IPS-18c (cell line): Measurements from ENCODE around the gene MTA3.

Source experiments
- H3K4me3 ChIP-seq: 2 replicates; pipeline ENCODE4 v1.7.0; 2013; ENCODE audit warnings: low read depth, mild to moderate bottlenecking, low read length, moderate library complexity; ENCODE audit not compliant: insufficient read depth
- H3K9me3 ChIP-seq: one replicate; pipeline ENCODE4 v1.6.1; 2013; ENCODE audit warnings: mild to moderate bottlenecking, low read length, moderate library complexity; ENCODE audit not compliant: control insufficient read depth, insufficient read depth

The MTA3 gene

DNA sequence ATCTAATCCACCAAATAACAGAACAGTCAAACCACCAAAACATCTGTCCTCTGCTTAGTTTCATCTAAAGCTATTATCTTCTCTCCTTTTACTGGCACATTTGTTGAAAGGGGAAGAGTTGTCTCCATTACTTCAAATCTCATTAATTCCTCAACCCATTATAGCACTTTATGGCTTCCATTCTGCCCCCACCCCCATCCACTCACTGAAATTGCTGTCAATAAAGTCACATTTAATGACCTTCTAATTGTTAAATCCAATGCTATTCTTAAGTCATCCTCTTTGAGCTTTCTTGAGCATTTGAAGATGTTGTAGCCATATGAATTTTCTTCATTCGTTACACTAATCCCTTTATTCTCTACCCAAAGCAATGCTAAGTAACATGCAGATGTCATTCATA lies 190.3 kb downstream of the MTA3 start:
- no peaks in the 10 kb centered on the region for H3K9me3 ChIP-seq
- H3K4me3 ChIP-seq, result no peak overlapping the region

GRCh38 chr2:42761554-42761953 lies 193.1 kb downstream of the MTA3 start:
- no peaks in the 10 kb centered on the region for H3K9me3 ChIP-seq
- H3K4me3 ChIP-seq, result no peak overlapping the region

- H3K4me3 ChIP-seq, result no peak overlapping the region
- no peaks in the 10 kb centered on the region for H3K9me3 ChIP-seq
Measured at GRCh38 chr2:42762155-42762554, 193.7 kb downstream of the MTA3 start.

DNA sequence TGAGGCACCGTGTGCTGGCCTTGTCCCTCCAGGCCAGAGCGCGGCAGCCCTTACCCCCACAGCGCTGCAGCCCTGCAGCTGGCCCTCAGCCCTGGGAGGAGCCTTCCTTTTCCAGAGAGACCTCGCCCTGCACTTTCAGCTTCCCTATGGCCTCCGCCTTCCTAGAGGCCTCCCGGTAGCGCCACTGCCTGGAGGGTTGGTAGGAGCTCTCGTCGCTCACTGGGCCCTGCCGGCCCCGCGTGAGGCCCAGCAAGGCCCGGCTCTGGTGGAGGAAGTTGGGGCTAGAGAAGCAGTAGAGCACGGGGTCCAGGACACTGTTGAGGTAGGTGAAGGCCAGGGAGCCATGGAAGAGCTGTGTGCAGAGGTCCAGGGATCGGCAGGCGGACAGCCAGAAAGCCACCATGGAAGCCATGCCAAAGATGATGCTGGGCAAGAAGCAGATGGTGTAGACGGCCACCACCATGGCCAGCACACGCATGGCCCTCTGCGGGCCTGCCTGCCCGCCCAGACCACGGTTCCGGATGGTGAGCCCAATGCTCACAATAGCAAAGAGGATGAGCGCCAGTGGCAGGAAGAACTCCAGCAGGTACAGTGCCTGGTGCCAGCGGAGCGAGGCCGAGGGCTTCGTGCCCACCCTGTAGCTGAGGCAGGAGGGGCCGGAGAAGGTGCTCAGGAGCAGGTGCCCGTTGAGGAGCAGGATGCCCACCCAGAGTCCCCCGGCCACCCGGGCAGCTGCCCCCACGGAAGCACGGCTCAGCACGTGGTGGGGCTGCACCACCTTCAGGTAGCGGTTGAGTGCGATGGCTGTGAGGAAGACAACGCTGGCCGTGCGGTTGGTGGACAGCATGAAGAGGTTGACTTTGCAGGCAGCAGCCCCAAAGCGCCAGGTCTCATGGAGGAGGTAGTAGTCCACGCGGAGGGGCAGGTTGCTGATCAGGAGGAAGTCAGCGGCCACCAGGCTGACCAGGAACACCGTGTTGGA lies 194.7 kb downstream of the MTA3 start:
- Histone ChIP-seq H3K4me3 (no peak overlapping the region), H3K9me3 (no peaks in the 10 kb centered on the region)

DNA sequence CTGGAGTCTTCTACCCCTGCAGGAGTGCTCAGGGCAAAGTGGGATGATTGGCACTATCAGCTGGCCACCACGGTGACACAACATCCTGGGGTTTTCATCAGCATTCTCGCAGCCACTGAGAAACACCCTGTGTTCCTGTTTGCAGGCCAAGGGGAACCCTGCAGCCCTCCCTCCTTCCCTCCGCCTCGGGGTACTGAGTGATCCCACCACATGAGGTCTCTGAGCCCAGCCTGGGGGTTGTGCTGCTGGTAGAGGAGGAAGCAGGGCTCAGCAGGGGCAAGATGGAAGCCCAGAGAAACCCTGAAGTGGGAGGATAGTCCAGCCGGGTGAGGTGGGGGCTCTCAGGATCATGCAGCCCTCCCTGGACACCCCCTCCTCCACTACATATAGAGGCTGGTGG lies 195.7 kb downstream of the MTA3 start, which contains the start of gene OXER1:
TSS of gene OXER1 (minus strand) at position 40 of the 400 bp plus-strand sequence. CDS start 73 bp downstream, outside the sequence.
- no peaks in the 10 kb centered on the region for H3K9me3 ChIP-seq
- no peak within 1 kb of the TSS for H3K4me3 ChIP-seq

GRCh38 chr2:42764901-42765300 lies 196.5 kb downstream of the MTA3 start:
- no peak overlapping the region for H3K4me3 ChIP-seq
- H3K9me3 ChIP-seq, result no peaks in the 10 kb centered on the region

- Histone ChIP-seq H3K9me3 (no peaks in the 10 kb centered on the region), H3K4me3 (no peak overlapping the region)
Measured at GRCh38 chr2:42765686-42766085, 197.3 kb downstream of the MTA3 start.

DNA sequence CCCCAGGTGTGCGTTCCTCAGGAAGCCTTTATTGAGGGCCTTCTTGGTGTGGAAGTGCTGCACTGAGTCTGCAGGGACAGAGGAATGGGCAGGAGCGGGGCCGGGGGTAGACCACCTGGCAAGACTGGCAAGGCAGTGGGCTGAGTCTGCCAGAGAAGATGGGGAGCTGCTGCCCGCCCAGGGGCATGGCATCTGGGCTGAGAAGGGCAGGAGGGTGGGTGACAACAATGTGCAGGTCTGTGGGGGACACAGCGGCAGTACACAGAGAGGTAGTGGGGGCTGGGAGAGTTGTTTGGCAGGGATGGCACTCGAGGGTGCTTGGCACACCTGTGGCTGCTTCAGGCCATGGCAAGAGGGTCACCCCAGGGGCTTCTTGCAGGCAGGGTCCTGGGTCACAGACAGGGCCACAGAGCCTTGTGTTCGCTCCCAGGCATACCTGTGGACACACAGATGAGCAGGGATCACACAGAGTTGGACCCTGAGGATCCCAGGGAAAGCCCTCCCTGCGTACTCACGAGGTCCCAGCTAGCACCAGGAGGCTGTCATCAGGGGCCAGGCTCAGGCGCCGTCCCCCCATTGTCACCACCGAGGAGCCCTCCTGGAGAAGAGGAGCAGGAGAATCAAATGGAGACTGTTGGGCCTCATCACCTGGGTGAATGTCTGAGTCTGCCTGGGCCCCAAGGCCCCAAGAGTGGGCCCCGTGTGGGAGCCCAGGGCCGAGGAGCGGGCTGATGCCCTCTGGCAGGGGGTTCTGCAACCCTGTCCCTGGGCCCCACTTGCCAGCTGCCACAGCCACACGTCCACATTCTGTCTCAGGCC lies 198.9 kb downstream of the MTA3 start:
- no peak overlapping the region for H3K4me3 ChIP-seq
- no peaks in the 10 kb centered on the region for H3K9me3 ChIP-seq

DNA sequence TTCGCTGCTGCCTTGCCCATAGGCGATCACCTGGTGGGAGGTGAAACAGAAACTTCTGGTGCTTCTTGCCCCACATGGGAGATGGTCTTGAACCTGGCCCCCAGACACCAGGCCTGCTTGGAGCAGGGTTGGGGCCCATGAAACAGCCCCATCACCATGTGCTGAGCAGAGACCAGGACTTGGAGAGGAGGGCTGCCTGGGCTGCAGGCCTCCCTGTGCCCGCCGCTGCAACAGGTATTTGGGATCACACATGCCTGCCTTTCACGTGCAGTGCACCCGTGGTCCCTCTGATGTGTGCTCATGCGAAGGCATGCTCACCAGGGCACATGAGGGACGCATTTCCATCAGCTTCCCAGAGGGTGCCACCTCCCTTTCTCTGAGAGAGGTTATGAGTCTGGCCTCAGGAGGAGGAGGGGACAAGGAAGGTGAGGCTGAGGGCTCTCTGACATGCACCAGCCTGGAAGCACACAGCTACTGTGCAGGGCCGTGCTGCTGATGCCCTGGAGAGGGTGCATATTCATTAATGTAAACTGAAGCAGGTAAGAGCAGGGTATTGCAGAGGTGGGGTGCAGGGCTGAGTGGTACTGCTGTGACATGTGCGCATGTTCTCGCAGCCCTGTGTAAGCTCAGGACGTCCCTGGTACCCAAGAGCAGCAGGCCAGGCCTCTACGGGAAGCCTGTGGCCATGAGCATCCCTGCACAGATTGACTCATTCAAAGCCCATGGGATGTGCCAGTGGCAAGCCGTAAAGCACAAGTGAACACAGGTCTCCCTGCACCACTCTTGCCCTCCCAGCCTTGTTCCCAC lies 199.7 kb downstream of the MTA3 start:
- Histone ChIP-seq H3K4me3 (no peak overlapping the region), H3K9me3 (no peaks in the 10 kb centered on the region)

- H3K4me3 ChIP-seq, result no peak overlapping the region
- no peaks in the 10 kb centered on the region for H3K9me3 ChIP-seq
Measured at GRCh38 chr2:42768706-42769256, 200.3 kb downstream of the MTA3 start.

DNA sequence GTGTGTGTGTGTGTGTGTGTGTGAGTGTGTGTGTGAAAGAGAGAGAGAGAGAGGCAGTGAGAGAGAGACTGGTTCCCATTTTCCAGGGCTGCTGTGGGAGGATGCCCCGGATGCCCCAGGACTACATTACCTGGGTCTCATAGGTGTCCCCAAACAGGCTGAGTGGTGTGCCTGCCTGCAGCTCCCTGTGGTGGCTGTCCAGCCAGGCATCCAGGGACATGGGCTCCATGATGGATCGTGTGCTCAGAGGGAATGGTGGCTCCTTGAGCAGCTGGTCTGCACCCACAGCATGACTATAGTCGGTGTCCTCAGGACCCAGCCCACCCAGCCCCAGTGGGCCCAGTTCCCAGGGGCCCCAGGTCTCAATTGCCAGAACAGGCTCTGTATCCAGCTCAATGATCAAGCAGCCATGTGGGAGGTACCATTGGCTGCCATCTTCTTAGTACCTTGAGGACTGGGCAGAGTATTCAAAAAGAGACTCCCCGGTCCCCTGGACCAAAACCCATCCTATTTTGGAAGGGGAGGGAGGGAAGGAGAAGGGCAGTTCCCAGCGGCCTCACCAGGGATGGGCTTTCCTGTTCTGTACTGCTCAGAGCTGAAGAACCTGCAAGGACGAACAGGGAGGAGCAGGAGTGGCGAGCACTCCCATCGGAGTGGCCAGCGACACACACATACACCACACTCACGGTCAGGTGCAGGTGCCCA lies 201.3 kb downstream of the MTA3 start:
- Histone ChIP-seq H3K9me3 (no peaks in the 10 kb centered on the region), H3K4me3 (no peak overlapping the region)

DNA sequence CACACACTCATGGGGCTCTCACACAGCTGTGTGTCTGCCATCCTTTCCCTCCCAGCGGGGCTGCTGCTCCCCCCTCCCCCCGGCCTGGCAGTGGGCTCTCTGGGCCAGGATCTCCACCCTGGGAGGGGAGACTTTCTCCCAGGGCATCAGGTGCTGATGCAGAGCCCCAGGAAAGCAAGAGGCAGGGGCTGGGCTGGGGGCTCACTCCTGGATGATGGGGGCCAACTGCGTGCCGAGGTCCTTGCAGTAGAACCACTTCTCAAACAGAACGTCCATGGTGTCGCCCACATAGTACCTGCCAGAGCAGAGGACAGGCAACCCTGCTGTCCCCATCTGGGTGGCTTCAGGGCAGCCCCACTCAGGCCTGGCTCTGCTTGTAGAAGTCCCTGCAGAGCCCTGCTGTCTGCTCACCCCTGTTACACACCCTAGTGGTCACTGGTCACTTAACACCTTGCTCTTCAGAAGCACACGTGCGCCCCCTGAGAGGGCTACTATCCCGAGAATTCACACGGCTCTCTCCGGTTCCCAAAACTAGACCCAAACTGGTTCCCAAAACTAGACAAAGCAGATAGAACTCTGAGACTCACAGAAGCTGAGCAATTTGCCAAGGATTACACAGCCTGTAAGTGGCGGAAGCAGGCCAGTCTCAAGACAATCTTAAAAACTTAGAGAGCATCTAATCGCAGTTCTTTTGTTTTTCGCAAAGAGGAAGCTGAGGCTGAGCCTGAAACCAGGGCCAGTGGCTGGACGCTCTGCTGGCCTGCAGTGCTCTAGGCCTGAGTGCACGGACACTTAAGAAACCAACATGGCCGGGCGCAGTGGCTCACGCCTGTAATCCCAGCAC lies 202.1 kb downstream of the MTA3 start:
- Histone ChIP-seq H3K9me3 (no peaks in the 10 kb centered on the region), H3K4me3 (no peak overlapping the region)

- Histone ChIP-seq H3K4me3 (no peak overlapping the region), H3K9me3 (no peaks in the 10 kb centered on the region)
Measured at GRCh38 chr2:42771546-42772153, 203.2 kb downstream of the MTA3 start.

DNA sequence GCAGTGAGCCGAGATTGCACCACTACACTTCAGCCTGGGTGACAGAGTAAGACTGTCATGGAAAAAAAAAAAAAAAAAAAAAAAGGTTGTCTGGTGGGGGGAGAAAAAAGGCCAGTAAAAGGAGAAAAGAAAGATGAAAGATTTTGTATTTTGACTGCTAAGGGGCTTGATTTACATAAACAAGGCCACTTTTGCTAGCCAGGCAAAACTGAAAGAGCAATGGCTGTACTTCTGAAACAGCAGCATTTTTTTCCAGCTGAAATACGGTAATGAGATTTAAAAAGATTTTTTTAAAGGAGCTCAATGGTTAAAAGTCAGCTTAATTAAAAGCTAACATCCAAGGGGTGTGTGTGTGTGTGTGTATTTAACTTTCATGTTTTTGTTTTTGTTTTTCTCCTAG lies 206.8 kb downstream of the MTA3 start:
- no peak overlapping the region for H3K4me3 ChIP-seq
- peaks cover 12% of the 10 kb centered on the region for H3K9me3 ChIP-seq

DNA sequence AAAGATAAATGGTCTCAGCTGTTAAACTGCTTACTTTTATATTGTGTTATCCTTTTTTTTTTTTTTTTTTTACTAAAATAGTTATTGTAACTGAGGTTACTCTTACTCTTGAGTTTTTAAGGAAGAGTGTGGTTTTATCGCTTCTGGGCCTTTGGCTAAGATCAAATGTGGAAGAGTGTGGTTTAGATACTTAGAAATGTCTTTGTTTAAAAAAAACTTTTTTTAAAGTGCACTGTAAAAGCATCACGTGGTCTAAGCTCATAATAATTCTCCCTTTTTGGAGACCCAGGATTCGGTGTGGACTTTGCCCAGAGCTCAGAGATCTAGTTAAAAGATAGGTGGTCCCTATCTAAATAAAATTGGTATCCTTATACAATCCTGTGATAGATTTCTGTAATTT lies 207.4 kb downstream of the MTA3 start:
- H3K9me3 ChIP-seq, result peaks cover 12% of the 10 kb centered on the region
- H3K4me3 ChIP-seq, result no peak overlapping the region
